Erythroblast (primary cell): ENCODE measurements around the gene HOXC13.

ENCODE experiments used
- GATA1 ChIP-seq: IDR thresholded peaks from 2 replicates; pipeline ENCODE4 v1.6.1; 2011; ENCODE audit warnings: low read depth, mild to moderate bottlenecking, control low read depth, low read length, moderate library complexity
- POLR2A ChIP-seq: IDR thresholded peaks from 2 replicates; pipeline ENCODE4 v1.6.1; 2011; ENCODE audit warnings: mild to moderate bottlenecking, low read length

GRCh38 chr12:53939141-53940108, 794 bp downstream of the HOXC13 start:
- TF ChIP-seq POLR2A (no peak), GATA1 (no peak)
